ENCODE results near the gene GID8.

The GID8 gene

DNA sequence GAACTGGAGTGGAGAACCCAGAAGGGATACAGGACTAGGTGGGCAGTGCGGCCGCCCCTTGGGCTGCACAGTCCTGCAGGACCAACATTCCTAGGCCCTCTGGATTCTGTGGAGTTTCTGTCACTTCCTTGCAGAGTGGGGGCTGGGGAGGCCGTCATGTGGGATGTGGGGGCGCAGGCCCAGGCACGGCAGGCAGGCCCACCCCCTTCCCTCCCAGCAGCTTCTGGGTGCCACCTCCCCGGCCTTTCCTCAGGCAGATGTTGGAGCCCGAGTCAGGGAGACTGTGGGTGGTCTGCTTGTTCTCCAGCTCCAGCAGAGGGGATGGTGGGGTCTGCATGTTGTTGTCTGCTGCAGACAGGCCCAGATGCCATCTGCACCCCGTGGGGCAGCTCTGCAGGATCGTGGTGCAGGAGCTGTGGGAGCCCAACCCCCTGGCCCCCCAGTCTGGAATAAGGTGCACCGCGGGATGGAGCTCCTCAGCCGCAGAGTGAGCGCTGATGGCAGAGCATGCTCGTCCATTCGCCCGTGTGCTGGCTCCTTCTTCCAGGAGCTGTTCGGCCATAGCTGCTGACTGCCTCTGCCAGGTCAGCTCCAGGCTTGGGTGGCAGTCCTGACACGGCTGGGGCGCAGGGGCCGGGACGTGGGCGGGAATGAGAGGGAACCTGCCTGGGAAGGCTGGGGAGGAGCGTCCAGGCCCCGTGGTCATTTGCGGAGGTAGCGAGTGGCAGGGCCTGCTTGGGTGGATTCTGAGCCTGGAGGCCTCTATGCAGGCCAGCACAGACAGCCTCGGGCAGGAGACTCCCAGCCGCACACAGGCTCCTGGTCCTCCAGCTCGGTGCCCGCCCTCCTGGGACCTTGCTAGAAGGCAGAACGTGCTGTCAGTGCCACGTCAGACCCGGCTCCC lies 32.6 kb downstream of the GID8 start:
- DNase-seq (ENCODE audit: low read depth): no peak

GRCh38 chr20:62971211-62971949 lies 33.4 kb downstream of the GID8 start:
- DNase-seq (ENCODE audit: low read depth): no peak

DNA sequence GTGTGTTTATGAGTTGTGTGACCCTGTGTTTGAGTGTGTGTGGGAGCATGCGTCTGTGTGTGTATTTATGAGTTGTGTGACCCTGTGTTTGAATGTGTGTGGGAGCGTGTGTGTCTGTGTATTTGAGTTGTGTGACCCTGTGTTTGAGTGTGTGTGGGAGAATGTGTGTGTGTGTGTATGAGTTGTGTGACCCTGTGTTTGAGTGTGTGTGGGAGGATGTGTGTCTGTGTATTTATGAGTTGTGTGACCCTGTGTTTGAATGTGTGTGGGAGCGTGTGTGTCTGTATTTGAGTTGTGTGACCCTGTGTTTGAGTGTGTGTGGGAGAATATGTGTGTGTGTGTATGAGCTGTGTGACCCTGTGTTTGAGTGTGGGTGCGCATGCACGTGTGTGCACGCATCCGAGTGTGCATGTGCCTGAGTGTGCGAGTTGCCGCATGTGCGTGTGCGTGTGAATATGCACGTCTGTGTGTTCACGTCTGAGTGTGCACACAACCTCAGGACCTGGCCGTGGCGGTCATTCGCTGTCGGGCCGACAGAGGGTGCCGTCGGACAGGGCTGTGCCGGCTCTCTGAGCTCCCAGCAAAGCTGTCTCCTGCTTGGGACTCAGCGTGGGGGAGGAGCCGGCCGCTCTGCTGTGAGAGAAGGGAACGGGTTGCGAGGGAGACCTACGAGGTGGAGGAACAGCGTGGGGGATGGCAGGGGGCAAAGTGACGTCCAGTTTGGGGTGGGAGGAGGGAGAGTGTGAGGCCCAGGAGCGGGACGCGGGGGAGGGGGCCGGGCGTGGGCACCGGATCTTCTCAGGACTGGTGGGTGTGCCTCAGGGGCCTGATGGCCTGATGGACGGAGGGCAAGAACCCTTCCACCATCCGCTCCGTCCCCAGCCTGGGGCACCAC lies 34.2 kb downstream of the GID8 start:
- DNase-seq (ENCODE audit: low read depth): peak; percentile 78

GRCh38 chr20:62972845-62973745 lies 35.1 kb downstream of the GID8 start:
- no peak for DNase-seq (ENCODE audit: low read depth)

DNA sequence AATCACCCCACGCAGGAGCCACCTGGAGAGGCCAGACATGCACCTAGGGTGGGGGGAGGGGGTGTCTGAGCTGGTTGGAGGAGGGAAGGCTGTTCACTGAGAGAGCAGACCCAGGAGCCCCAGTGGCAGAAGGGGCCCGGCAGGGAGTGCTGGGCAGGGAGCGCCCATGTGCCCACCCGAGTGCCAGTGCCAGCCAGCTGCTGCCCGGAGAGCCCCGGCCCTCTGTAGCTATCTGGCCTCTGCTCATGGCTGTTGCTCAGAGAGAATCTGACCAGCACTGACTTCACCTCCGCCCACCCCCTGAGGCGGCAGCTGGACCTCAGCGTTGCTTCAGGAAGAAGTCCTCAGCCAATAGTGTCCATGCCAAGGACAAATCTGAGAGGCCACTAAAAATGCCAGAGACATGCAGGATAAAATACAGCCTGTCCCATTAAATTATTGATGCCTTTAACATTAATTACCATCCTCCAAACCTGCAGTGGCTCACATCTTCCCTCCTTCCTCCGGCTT lies 37.4 kb downstream of the GID8 start:
- no peak for DNase-seq (ENCODE audit: low read depth)

GRCh38 chr20:62975812-62976508 lies 38.0 kb downstream of the GID8 start:
- DNase-seq (ENCODE audit: low read depth): no peak

GRCh38 chr20:62976886-62977285 lies 38.9 kb downstream of the GID8 start:
- no peak for DNase-seq (ENCODE audit: low read depth)

DNA sequence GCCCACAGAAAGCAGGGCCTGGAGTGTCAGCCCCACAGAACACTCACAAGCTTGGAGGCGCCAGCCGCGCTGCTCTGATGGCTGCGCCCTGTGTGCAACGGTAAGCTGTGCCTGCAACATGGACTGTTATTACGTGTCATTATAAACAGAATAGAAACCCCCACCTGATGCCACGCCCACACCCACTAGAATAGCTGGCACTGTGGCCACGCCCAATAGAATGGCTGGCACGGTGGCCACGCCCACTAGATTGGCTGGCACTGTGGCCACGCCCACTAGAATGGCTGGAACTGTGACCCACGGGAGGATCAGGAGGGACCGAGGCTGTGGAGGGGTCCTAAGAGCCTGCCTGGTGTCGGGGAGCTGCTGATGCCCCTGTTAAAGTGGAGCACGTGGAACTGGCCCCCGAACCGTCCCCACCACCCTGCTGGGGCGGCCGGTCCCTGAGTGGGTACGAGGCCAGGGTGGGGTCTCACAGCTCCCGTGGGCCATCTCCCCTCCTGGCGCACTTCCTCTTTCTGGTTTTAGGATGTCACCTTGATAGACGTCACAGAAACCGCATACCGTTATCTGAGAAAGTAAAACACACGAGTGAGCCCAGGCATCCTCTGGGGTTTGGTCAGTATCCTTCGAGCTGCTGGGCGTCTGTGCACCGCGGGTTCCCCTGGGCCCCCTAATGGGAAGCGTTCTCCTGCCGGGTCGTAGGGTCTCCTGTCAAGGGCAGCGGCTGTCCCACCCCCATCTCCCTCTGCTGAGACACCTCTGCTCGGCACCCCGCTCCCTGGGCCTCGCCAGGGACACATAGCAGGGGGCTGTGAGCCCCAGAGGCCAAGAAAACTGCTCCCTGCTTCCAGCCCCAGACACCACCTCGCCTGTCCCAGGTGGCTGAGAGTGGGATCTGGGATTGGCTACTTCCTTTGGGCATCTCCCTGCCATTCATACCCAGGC lies 39.9 kb downstream of the GID8 start:
- DNase-seq (ENCODE audit: low read depth): peak; percentile 45

DNA sequence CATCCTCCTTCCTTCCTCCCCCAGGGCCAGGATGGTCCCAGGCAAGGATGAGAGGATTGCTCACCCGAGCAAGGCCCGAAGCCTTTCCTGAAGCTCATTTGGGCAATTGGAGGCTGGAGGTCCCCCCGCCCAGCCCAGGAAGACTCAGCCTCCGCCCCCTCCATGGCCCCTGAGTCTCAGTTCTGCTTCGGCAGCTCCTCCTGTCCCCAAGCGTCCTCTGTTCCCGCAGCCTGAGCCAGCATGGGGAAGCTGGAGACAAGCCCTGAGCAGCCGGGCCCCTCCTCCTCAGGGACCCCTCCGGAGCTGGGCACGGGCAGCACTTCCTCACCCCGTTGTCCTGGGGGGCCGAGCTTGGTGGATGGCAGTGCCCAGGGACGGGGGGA lies 40.6 kb downstream of the GID8 start:
- no peak for DNase-seq (ENCODE audit: low read depth)

DNA sequence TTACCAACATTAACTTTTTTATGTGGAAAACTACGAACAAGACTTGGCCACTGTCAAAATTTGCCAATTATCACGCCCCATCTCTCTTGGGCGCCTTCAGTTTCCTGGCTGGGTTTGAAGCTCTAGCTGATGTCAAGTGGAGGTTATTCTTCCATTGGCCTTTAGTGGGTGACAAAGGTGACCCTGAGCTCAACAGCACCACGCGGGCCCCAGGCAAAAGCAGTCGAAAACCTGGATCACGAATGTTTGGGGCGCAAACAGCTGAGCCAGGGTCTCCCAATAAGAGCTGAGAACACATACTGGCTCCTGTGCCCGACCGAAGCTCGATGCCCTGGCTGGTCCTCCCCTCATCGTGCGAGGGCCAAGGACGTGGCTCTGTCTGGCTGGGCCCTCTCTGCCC lies 41.4 kb downstream of the GID8 start:
- no peak for DNase-seq (ENCODE audit: low read depth)

GRCh38 chr20:62979876-62980373 lies 42.0 kb downstream of the GID8 start:
- DNase-seq (ENCODE audit: low read depth): no peak

DNA sequence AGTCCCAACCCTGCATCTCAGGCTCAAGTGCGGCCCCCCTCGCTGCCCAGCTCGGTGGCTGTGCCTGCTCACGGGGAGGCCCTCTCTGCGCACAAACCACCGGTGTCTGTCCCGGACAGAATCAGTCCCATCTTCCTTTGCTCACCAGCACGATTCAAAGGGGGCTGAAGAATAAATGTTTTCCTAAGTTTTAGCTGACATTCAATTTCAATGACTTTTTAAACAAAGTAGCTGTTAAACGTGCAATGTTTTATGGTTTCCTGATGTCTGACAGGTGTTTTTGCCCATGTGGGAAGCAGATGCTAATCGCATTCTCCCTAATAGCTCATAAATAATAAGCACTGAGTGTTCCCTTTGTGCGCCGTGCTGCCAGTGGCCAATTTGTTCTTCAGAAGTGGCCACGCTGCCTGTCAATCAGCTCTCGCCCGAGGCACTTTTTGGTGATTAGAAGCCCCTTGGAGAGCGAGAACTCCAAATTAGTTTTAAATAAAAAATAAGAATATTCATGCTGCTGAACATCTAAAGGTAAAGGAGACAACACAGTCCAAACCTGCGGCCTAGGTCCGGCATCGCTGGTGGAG lies 42.5 kb downstream of the GID8 start:
- DNase-seq (ENCODE audit: low read depth): no peak

DNA sequence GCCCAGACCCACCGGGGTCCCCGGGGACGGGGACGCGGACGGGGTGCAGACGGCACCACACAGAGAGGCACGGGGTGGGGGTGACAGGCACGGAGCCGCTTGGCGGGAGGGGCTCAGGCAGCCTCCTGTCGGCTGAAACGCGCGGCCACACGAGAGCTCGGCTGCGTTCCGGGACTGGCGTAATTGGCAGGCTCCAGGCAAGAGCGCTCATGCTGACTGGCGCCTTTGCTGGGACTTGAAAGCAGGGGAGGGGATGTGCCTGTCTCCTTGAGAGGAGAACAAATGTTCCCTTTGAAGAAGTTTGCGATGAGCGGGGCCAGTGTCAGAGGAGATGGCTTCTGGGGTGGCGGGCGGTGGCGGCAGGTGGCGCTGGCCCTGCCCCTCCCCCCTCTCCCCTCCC lies 43.0 kb downstream of the GID8 start:
- peak; percentile 8 for DNase-seq (ENCODE audit: low read depth)

GRCh38 chr20:62982124-62983075 lies 44.5 kb downstream of the GID8 start:
- no peak for DNase-seq (ENCODE audit: low read depth)

GRCh38 chr20:62983210-62983609 lies 45.3 kb downstream of the GID8 start:
- DNase-seq (ENCODE audit: low read depth): no peak

- no peak for DNase-seq (ENCODE audit: low read depth)
Measured at GRCh38 chr20:62984666-62985443, 46.9 kb downstream of the GID8 start.

GRCh38 chr20:62985444-62985778 lies 47.5 kb downstream of the GID8 start:
- no peak for DNase-seq (ENCODE audit: low read depth)
